NCI-H2171 (cell line): ENCODE measurements around the gene CADM4.
"Not testable (repeated sequence)": the region's sequence is repeated elsewhere in the genome, so short reads cannot be mapped to it uniquely, and the experiment has no call there.

Source experiments
- DNase-seq: peaks from one replicate; lab custom pipeline; 2025; lab: John Stamatoyannopoulos, UW

Gene CADM4

DNA sequence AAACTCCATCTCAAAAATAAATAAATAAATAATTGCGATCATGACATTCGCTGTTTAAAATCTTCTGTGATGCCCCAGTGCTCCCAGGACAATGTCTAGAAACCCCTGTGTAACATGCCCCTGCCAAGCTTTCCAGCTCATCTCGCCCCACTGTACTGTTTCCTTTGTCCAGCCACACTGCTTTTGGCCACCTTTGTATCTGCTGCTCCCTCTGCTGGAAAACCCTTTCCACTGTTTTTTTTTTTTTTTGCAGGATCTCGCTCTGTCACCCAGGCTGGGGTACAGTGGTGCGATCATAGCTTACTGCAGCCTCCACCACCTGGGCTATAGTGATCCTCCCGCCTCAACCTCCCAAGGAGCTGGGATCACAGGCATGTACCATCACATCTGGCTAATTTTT lies 22.8 kb upstream of the CADM4 start:
- no peak for DNase-seq

DNA sequence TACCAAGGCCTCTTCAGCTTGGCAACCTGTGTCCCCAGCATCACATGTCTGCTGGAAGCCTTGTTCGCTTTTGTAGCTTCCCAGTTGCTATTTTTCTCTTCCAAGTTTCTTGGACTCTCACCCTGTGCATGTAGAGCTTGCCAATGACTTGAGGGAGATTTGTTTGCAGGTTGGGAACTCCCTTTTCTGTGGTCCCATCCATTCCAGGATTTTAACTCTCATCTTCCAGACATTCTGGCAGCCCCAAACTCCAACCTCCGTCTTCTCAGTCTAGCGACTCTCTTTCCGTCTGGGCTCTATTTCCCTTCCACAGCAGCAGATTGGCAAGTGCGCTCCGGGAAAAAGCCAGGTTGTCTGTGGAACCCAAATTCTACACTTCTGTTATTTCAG lies 21.3 kb upstream of the CADM4 start:
- no peak for DNase-seq

DNA sequence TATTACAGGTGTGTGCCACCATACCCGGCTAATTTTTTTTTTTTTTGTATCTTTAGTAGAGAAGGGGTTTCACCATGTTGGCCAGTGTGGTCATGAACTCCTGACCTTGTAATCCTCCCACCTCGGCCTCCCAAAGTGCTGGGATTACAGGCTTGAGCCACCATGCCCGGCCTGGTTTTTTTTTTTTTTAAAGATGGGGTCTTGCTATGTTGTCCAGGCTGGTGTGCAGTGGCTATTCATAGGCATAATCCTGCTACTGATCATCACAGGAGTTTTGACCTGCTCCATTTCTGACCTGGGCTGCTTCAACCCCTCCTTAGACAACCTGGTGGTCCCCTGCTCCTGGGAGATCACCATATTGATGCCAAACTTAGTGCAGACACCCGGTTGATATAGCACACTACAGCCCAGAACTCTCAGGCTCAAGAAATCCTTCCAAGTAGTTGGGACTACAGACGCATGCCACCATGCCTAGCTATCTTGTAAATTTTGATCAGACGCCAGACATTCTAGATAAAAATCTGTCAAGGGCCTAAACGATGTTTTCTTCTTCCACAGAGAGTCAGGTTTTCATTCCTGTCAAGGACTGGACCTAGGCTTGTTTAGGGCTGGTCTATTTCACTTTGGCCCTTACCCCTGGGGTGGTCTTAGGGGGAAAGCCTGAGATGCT lies 20.8 kb upstream of the CADM4 start:
- DNase-seq, result no peak

DNA sequence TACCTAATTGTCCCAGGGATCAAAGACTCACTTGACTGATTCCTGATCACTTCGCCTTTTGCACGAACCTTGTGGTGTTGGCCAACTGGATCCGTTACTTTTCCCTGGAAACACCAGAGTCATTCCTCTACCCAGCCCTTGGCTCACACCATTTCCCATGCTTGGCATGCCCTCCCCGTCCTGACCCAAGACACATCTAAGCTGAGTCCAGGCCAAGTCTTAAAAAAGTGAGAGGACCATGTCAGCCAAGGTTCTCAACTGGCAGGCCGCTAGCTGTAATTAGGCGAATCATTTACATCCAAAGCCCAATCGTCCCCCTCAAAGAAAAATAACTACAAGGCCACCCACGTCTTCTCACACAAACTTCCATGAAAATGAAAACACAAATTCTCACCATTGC lies 18.8 kb upstream of the CADM4 start:
- no peak for DNase-seq

DNA sequence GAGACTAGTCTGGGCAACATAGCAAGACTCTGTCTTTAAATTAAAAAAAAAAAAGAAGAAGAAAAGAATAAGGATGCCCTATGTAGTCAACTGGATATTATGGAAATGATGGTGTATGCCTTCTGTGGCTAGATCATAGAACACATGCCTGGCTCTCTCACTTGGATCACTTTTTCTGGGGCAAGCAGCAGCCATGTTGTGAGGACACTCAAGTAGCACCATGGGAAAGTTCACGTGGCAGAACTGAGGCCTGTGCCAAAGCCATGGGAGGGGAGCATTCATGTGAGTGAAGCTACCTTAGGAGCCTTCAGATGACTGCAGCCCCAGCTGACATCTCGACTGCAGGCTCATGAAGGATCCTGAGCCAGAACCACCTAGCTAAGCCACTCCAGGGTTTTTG lies 18.4 kb upstream of the CADM4 start:
- no peak for DNase-seq

DNA sequence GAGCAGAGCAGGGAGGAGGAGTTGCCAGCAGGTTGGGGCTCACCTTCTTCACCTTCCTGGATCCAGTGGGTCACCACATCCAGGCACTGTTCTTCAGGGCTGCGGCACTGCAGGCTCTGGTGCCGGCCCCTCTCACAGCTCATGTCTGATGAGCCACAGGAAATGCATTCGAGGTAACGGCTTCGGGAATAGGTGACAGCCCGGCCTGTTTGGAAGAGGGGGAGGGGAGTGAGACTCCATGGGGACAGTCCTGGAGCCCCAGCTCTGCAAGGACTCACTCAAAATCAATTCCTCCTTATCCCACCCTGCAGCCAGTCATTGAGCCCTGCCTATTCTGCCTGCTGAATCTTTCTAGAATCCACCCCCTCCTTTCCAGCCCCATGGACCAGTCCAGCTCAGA lies 16.8 kb upstream of the CADM4 start:
- DNase-seq, result no peak

DNA sequence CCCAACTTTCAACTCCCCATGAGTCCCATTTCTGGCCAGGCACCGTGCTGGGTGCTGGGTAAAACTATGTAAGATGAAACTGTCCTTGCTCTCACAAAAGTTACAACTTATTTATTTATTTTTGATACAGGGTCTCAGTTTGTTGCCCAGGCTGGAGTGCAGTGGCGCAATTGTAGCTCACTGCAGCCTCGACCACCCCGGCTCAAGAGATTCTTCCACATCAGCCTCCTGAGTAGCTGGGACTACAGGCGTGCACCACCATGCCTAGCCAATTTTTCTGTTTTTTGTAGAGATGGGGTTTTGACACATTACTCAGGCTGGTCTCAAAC lies 12.9 kb upstream of the CADM4 start:
- DNase-seq, result no peak

DNA sequence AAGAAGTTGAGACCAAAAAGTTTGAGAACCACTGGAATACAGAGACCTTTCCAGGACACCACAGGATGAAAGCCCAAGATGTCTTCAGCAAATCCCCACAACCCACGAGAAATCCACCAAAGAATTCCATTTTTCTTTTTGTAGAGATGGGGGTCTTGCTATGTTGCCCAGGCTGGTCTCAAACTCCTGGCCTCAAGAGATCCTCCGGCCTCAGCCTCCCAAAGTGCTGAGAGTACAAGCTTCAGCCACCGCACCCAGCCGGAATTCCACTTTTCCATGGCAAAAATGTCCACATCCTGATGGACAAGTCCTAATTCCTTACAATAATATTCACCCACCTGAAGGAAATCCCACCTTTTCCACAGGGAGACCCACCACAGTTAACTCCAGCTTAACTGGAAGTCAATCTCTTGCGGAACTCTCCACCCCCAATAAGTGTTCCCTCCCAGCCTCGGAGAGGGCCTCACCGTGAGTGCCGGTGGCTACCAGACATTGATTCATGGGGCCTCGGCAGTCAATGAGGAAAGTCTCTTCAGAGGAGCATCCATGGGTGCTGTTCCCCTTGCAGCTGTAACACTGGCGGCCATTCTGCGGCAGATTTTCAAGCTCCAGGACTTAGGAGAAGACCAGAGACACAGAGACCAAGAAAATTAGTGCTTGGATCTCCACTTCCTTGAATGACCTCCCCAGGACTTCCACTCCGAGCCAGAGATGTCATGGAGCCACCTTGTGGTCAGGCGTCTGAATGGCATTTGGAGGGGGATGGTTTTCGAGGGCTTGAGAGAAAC lies 12.3 kb upstream of the CADM4 start:
- DNase-seq, result no peak

DNA sequence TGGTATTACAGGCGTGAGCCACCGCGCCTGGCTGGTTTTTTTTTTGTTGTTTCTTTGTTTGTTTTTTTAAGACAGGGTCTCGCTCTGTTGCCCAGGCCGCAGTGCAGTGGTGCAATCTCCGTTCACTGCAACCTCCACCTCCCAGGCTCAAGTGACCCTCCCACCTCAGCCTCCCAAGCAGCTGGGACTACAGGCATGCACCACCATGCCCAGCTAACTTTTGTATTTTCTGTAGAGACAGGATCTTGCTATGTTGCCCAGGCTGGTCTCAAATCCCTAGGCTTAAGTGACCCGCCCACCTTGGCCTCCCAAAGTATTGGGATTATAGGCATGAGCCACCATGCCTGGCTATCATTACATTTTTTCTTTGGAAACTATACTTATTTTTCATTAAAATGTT lies 10.6 kb upstream of the CADM4 start:
- DNase-seq, result not testable (repeated sequence)

DNA sequence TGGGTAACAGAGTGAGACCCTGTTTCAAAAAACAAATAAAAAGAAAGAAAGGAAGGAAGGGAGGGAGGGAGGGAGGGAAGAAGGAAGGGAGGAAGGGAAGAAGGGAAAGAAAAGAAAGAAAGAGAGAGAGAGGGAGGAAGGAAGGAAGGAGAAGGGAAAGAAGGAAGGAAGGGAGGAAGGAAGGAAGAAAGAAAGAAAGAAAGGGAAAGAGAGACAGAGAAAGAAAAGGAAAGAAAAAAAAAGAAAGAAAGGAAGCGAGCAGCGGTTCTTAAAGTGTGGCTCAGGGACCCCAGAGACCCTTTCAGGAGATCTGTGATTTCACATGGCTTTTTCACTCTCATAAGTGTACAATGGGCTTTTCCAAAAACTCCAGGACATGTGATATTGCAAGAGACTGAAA lies 9.9 kb upstream of the CADM4 start:
- no peak for DNase-seq

DNA sequence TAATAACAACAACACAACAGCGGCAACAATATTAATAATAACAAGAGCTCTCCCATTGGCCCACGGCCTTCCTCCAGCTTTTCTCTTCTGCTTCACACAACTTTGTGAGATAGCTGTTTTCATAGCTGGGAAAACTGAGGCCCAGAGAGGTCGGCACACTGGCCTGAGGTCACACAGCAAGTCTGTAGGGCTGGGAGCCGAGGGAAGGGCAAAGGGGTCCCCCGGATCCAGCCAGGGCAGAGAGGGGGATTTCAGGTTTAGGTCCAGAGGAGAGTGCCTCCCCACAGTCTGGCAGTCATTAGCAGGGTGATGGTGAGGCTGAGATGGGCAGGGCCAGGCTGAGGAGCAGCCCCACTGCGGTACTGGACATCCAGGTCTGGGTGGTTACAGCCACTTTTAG lies 9.0 kb upstream of the CADM4 start:
- DNase-seq, result no peak

DNA sequence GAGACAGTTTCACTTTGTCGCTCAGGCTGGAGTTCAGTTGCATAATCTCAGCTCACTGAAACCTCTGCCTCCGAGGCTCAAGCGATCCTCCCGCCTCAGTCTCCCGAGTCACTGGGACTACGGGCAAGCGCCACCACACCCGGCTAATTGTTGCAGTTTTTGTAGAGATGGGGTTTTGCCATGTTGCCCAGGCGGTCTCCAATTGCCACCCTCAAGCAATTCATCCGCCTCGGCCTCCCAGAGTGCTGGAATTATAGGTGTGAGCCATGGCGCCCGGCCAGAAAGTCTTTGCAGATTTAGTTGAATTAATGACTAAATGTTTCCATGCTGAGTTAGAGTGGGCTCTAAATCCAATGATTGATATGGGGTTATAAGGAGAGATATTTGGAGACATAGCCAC lies 4.5 kb upstream of the CADM4 start:
- DNase-seq, result no peak

DNA sequence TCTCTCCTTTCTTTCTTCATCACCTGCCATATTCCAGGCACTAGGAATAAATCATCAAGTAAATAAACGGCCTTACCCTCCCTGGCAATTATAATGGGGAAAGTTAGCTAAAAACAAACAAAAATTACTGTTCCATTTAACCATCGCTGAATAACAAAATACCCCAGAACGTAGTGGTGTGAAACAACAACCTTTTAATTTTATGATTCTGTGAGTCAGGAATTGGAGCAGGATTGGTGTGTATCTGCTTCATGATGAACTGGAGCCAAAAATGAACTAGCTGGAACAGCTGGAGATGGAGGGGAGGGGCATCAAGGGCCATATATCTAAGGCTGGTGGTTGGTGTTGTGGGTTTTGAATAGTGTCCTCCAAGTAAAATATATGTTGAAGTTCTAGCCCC lies 3.7 kb upstream of the CADM4 start:
- no peak for DNase-seq

DNA sequence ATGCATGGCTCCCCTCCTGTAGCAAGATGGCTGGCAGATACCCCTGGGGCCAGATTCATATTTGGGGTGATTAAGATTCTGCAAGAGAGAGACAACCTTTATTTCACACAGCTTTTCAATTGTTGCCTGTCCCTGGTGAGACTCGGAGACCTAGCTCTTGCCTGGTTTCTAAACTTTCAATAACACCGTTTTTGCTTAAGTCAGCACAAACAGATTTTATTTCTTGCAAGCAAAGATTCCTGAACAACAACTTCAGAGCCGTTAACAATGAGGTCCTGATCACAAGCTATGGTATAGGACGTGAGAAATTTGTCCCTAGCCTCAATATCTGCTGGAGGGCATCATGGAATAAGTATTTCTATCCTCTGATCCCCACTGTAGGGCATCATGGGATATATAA lies 2.9 kb upstream of the CADM4 start:
- DNase-seq, result no peak

DNA sequence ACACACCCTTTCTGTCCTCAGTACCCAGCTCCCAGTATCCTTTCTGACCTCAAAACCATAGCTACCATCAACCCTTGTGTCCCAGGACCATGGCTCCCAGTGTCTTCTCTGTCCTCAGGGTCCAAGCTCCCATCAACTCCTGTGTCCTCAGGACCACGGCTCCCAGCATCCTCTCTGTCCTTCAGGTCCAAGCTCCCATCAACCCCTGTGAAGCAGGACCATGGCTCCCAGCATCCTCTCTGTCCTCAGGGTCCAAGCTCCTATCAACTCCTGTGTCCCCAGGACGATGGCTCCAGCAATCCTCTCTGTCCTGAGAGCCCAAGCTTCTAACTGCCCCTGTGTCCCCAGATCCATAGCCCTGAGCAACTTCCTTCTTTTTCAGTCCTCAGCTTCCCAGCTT lies 1.7 kb upstream of the CADM4 start:
- no peak for DNase-seq

DNA sequence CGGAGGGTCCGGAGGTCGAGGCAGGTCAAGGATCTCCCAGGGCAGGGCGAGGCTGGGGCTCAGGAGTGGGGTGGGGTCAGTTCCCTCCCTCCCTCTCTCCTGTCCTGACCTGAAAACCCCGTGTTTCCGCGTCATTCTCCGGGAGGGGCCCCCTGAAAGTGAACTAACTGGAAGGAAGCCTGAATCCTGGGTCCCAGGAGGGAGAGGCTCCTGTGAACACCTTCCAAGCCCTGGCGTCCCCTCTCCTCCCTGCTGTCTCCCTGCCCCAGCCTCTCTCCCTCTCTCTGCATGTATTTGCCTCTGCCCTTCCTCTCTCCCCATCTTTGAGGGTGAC lies 741 bp upstream of the CADM4 start:
- DNase-seq, result no peak

DNA sequence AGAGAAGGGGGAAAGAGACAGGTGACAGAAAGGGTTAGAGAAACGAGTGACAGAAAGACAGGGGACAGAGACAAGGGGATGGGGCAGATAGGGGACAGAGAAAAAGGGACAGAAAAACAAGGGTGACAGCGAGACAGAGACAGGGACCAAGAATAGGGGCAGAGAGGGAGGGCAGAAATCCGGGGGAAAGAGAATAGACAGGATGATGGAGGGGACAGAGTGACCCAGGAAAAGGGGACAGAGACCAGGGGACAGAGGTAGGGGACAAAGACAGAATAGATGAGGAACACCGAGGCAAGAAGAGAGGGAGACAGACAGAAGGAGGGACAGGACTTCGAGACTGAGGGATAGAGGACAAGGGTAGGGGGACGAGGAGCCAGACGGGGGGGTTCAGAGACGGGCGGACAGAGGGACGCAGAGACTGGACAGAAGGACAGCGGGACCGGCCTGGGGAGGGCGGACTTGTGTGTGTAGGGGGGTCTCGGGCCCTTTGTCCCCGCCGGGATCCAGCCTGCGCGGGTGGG lies 593 bp downstream of the CADM4 start:
- no peak for DNase-seq

DNA sequence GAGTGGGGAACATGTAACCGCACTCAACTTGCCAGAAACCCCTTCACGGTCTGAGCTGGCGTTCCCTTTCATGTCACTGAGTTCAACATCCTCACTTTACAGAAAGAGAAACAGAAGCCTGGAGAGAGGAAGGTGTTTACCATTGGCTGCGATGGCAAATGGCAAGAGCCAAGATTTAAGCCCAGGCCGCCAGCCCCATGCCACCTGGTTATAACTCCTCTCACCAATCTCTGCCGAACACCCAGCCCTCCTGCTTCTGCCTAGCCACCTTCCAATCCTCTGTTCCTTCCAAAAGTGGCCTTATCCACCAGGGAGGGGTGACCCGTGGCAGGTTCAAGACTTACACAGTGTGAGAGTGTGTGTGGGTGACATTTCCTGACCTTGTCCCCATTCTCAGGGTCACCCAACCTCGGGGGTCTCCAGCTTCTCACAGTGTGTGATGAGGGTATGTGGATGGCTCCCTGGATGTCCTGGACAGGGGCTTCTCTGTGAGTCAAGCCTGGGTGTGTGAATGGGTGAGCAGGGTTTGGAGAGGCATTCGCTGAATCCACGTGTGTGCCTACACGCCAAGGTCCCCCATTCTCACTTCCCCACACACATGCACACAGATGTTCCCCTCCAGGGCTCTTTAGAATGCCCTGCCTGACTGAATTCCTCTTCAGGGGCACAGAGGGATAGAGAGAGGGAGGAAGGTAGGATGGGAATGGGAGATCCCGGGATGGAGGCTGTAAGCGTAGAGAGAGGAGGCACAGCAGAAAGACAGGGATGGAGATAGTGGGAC lies 1.2 kb downstream of the CADM4 start:
- no peak for DNase-seq

DNA sequence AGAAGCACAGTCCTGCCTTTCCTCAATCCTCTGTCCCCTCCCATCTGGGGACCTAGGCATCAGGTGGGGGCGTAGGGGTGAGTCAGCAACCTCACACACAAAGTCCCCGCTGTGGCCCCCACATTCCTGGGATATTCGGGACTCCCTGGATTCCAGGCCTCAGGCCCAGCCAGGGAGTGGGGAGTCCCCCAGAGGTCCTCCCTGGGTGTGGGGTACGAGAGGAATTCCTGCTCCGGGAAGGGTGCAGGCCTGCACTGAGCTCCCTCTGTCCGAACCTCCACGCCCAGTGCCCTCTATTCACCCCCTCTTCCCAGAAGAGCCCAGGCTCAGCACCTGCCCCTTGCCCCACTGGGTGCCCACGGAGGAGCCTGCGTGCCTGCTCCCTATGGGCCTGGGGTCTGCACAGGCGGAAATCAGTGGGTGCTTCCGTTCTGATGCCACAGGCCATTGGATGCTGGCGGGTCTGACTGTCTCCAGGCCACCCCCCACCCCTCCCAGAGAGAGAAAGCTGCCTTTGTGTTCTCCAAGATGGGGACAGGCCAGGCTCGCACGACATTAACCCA lies 3.4 kb downstream of the CADM4 start:
- DNase-seq, result no peak

DNA sequence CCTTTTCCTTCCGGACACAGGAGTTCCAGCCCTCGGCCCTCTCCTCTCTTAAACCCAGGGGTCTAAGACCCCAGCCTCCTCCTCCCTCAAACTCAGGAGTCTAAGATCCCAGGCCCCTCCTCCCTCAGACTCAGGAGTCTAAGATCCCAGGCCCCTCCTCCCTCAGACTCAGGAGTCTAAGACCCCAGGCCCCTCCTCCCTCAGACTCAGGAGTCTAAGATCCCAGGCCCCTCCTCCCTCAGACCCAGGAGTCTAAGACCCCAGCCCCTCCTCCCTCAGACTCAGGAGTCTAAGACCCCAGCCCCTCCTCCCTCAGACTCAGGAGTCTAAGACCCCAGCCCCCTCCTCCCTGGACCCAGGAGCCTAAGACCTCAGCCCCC lies 4.1 kb downstream of the CADM4 start:
- not testable (repeated sequence) for DNase-seq

DNA sequence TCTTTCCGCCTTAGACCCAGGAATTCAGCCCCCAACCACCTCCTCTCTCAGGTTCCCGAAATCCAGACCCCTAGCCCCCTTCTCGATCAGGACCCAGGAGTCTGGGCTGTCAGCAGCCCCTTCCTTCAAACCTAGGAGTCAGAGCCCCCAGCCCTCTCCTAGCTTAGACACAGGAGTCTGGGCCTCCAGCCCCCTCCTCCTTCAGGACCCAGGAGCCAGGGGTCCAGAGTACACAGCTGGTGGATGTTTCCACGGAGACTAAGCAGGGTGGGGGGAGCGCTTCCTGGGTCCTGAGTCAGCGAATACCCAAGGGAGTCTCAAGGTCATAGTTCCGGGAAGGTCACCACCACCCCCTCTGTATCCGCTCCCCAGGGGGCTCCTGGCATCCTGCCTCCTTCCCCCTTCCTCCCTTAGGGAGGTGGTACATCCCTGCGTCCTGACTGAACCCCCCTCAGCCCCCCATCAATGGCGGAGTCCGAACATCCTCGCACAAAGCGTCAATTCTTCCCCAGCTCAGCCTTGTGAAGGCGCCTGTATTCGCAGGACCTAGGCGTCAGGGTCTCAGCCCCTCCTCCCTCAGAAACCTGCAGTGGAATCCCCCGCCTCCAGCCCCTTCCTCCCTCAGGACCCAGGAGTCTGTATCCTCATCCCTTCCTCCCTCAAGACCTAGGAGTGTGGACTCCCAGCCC lies 4.6 kb downstream of the CADM4 start:
- no peak for DNase-seq

DNA sequence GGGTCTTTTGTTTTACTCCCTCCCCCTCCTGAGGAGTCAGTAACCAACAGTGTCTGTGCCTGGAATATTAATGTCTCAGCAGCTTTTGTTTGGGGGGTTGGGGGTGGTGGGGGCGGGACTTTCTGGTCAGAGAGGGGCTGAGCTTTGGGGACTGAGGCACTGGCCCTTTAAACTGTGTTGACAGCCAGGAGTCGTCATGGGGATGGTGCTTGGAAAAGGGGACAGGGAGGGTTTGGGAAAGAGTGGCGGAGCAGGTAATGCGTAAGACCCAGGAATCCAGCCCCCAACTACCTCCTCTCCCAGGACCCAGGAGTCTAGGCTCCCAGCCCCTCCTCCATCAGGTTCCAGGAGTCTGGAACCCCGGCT lies 5.2 kb downstream of the CADM4 start:
- DNase-seq, result no peak
